HG02870 (cell line): ENCODE data around the gene RGL3.
"Not testable (repeated sequence)": the region's sequence is repeated elsewhere in the genome, so short reads cannot be mapped to it uniquely, and the experiment has no call there.

Source experiments
- ATAC-seq: cut with Tn5 transposase; IDR thresholded peaks from one replicate; pipeline ENCODE4 v1.9.1; 2021; ENCODE audit warnings: mild to moderate bottlenecking, moderate library complexity; ENCODE audit not compliant: unreplicated experiment

RGL3 gene

DNA sequence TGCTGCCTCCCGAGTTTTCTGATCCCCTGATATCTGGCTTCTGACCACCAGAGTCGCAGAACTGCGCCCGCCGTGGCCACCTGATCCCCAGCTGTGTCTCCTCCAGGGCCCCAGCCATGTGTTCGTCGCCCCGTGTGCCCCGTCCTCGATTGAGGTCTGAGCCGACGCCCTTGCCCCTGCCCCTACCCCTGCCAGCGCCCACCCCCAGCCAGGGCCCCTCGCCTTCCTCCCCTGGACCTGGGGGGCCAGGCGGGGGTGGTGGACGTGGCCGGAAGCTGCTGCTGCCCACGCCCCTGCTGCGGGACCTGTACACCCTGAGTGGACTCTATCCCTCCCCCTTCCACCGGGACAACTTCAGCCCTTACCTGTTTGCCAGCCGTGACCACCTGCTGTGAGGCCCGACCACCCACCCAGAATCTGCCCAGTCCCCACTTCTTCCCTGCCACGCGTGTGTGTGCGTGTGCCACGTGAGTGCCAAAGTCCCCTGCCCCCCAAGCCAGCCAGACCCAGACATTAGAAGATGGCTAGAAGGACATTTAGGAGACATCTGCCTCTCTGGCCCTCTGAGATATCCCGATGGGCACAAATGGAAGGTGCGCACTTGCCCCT, 54.7 kb downstream of the RGL3 start:
- no peak for ATAC-seq

DNA sequence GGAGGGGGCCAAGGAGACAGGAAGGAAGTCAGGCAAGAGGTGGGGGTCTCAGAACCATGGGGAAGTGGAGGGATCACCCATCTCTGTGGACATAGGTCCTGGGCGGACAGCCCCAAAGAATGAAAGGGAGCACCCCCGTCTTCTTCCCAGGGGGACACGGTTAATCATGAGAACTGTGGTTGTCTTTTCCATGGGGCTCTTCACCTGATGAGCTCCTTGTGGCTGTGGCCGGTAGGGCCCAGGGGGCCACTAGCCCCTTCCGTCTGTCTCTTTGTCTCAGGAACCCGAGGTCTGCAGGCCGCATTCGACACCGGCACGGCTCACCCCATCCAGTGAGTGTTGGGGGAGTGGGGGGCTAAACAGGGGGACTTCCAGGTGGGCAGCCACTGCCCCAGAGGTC, 55.2 kb downstream of the RGL3 start:
- no peak for ATAC-seq

DNA sequence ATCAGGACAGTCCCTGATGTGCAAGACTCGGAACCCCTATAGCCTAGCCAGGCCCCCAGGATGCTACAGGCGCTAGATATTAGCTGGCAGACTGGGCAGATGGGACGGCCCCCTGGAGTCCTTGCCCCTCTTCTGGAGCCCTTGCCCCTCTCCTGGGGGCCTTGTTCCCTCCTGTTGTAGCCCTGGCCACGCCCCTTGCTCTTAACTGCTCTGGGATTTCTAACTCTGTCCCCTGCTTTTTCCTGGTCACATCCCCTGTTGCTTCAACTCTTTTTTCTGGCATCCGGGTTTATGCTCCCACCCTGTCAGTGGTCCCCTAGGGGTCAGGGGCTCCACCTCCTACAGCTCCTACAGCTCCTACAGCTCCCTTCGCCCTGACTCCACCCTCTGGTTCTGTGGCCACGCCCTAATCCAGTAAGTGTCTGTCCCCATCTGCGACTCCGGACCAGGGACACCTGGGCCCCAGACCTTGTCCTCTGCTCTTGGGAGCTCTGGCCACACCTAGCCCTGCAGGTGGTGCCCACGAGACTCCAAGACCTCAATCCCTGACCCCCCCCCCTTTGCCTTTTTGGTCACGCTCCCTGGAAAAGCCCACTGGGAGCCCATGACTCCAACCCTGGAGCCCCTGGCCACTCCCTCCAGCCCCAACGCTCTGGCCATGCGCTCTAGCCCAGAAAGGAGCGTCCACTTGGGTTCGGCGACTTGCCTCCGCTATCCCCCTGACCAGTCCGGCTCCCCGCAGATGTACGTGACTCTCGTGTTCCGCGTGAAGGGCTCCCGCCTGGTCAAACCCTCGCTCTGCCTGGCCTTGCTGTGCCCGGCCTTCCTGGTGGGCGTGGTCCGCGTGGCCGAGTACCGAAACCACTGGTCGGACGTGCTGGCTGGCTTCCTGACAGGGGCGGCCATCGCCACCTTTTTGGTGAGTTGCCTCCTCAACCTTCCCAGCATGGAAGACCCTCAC, 57.1 kb downstream of the RGL3 start:
- ATAC-seq = no peak

DNA sequence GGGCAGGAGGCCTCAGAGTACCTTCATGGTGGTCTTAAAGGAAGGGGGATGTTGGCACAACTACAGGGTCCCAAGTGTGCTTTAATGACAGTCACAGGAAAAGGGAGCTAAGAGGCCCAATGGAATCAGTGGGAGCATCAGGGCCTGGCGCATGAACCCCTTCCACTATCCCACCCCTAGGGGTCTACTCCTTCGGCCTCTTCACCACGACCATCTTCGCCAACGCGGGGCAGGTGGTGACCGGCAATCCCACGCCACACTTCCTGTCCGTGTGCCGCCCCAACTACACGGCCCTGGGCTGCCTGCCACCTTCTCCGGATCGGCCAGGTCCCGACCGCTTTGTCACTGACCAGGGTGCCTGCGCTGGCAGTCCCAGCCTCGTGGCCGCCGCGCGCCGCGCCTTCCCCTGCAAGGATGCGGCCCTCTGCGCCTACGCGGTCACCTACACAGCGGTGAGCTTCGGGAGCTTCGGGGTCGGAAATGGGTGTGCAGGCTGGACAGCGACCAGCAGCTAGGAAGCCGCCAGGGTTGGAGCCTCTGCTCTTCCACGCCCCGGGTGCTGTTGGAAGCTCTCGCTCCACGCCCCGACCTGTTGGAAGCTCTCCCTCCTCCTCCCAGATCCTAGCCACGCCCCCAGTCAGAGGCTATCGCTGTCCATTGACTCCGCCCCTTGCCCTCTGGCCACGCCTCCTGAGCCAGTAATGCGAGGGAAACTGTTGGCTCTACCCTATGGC, 57.9 kb downstream of the RGL3 start:
- ATAC-seq = no peak

DNA sequence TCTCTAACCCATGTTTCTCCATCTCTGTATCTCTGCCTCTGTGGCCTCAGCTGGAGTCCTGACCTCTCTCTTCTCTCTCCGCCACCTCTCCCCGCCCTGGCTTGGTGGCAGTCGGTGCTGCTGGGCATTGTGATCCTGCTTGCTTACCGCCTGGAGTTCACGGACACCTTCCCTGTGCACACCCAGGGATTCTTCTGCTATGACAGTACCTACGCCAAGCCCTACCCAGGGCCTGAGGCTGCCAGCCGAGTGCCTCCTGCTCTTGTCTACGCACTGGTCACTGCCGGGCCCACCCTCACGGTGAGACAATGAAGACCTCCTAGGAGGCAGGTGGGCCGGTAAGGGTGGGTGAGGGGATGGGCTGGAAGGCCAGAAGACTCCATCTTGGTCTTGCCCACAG, 59.7 kb downstream of the RGL3 start:
- ATAC-seq = no peak

DNA sequence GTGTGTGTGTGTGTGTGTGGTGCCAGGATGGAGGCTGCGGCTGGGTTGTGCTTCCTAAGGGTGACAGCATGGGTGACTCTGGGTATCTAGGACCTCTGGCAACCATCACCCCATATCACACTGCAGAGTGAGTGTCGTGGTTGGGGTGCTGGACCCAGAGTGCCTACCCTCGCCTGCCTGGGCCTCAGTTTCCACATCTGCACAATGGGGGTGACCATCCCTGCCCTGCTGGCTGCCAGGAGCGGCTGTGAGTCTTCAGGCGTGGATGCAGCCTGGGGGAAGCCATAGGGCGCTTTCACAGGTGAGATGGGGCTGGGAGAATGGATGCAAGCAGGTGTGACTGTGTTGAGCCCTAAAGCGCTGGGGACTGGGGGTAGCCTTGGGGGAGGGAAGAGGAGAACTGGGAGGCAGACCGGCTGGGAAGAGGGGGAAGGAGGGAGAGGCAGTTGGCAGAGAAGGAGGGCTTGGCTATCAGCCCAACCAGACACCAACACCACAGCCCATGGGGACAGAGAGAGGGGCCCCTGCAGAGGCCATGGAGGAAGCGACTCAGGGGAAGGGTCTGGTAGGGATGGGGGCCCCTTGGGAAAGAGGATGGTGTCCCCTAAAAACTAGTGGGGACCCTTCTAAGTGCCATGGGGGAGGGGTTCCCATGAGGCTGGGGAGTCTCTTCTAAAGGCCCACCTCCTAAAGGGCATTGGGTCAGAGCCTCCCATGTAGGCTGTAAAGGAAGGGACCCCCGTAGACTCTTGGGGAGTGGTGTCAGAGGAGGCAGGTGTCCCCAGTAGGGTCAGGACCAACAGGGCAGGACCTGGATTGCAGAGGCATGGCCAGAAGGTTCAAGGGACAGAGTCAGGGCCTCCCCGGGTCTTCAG, 62.2 kb downstream of the RGL3 start:
- ATAC-seq = no peak

DNA sequence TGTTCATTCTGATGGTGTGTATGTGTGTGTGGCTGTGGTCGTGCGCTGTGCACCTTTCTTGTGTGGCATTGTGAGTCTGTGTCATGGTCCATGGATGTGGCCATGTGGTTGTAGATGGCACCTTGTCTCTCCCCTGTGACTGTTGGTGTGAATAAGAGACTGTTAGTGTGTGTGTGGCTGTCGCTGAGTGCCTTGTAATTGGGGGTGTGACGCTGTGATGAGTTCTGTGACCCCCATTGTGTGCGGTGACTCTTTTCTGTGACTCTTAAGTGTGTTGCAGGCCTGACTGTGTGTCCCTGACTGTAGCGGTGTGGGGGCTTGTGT, 63.1 kb downstream of the RGL3 start:
- ATAC-seq = no peak

DNA sequence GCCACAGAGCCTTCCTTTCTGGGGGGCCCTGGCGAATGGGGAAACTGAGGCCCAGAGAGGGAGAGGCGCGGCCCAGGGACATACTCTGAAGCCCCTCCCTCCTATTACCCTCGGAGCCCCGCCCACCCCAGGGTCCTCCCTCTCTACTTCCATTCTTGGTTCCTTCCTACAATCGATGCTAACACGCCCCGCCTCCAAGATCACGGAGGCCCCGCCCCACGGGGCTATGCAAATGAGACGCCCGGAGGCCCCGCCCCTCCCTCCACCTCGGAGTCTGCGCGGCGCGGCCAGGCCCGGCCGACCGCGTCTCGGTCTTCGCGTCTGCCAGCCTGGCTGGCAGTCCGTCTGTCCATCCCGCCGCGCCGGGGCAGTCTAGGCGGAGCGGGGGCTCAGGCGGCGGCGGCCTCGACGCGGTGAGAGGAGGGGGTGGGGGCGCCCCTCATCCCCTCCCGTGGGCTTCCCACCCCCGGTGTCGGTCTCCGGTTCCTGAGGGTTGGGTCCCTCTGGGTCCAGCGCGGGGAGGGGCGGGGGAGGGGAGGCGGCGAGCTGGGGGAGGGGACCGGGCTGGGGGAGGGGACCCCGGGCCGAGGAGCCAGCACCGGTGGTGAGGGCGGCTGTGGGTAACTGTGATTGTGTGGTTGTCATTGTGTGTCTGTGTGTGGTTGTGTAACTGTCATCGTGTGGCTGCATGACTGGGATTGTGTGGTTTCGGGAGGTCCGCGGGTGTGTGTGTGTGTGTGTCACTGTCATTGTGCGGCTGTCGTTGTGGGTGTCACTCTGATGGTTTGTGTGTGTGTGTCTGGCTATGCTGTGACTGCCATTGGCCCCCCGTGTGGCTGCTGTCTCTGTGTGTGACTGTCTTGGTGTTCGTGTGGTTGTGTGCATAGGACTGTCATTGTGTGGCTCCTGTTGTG, 63.7 kb downstream of the RGL3 start, which contains the start of gene PLPPR2:
Gene PLPPR2, plus strand, starts transcription at position 273 of the 914 bp plus-strand sequence. CDS start 2,242 bp downstream, outside the sequence.
- no peak for ATAC-seq

DNA sequence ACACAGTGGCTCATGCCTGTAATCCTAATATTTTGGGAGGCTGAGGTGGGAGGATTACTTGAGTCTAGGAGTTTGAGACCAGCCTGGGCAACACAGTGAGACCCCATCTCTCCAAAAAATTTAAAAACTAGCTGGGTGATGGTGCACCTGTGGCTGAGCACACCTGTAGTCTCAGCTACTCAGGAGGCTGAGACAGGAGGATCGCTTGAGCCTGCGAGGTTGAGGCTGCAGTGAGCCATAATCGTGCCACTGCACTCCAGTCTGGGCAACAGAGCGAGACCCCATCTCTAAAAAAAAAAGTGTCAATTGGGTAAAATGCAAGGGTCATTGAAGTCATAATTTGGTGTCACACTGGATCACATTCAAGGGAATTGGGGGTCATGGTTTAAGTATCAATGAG, 65.0 kb downstream of the RGL3 start:
- not testable (repeated sequence) for ATAC-seq

DNA sequence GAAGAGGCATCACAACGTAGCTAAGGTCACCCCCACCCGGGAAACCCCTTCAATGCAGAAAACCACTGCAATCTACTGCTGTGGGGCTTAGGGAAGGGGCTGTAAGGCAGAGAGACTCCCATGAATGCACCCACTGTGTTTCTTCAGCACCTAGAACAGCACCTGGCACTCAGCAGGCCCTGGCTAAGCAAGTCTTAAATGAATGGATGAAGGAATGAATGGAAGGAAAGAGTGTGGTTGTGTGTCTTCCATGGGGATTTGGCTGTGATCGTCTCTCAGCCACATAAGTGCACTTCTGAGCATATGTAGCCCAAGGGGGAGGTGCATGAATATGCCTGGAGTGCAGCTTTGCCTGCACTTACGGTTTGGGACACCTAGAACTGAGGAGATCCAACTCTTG, 69.9 kb downstream of the RGL3 start:
- no peak for ATAC-seq

DNA sequence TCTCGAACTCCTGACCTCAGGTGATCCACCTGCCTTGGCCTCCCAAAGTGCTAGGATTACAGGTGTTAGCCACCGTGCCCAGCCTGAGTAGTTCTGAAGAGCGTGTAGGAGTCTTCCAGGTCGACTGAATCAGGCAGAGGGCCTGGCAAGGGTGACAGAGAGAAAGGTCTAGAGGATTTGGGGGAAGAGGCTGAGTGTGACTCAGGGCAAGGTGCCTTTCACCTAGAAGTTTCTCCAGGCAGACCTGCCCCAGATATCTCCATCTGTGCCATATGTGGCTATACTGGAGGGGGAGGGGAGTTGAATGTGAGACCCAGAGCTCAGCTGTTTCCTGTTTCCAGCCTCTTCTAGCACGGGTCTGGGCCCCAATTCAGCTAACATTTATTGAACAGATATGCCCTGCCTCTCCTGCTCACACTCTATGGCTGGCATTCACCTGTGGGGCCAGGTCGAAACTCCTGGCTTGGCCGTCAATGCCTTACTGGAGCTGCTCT, 71.5 kb downstream of the RGL3 start:
- ATAC-seq = no peak

DNA sequence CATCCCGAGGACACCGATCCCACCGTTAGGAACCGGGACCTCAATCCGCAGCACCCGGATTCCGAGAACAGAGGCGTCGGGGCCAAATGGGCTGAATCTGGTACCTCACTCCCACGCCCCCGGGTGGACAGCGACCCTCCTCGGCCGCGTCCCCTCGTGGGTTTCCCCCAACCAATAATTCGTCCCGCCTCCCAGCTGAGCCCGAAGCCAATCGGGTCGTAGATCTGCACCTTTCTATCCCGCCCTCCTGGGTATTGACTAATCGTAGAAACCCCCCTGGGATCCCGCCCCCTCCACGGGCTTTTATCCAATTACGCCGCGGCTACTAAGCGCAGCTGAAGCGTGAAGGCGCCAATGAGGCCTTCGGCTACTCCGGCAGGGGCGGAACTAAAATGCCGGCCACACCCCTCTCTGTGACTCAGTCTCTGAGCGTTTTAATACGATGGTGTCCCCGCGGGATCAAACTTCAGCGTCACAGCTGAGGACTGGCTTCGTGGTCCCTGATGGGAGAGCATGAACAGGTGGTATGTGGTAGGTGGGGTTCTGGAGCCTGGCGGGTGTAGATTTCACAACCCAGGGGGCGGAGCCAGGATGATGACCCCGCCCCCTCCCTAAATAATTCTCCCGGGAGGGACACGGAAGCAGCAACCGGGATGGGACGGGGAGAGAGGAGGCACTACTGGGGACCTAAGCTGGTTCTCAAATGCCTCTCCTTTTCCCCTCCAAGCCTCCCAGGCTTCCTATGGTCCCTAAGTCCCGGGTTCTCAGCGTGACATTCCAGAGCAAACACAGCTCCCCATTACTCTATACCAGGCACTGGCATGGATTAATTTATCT, 72.8 kb downstream of the RGL3 start, which contains the start of the genes CCDC159 and TMEM205:
Gene CCDC159, plus strand, starts transcription at position 416 of the 837 bp plus-strand sequence. Its CDS starts 88 bp downstream, at position 504.
Gene TMEM205, minus strand, starts transcription at position 165 of the 837 bp plus-strand sequence. CDS start 649 bp downstream, outside the sequence.
- peak; percentile 91 for ATAC-seq

DNA sequence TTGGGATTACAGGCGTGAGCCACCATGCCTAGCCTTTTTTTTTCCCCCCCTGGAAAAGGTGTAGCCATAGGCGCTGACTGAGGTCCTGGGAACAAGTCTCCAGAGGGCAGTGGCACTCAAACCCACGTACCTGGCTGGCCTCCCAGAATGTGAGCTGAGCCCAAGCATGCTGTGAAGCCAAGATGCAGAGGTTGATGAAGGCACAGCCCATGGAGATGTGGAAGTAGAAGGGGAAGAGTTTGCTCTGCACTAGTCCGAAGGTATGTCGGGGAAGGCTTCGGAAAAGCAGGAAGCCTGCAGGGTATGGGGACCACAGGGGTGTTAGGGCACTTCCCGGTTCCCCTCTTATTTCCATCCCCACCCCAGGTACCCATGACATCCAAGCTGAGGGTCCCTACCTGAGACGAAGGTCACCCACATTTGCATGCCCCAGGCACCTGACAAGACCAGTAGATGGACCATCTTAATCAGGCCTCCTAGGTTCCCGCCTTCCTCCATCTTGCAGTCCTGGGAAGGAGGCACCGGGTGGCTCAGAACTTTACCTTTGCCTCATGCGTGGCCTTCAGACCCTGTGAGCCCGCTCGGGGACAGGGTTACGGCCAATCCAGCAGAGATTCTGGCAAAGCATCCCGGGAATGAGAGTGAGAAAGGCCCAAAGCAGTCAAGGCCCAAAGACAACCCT, 73.9 kb downstream of the RGL3 start:
- ATAC-seq = no peak
